NOMO-1 treated with DMSO at 0.1 percent for 48 hours (cell line): ENCODE results near the gene IRX3.

Experiments used
- DNase-seq: peaks from one replicate; lab custom pipeline; 2025; ENCODE audit not compliant: unreplicated experiment; lab: John Stamatoyannopoulos, UW

Gene IRX3

DNA sequence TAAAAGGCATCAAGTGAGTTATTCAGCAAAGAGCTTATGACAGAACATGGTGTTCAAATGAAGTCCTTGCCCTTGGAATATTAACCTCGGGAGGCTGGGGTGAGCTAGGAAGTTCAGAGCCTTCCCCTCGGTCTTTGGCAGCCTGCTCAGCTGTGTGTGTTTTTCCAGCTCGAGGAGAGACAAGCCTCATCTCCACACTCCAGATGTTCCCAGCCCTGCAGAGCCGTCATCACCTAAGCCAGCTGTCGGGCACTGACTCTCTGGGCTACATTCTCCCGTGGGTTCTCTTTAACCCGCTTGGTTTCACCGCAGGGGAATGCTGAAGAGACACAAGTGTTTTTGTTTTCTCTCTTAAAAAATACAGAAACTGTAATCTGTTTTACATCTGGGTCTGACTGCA, 47.1 kb downstream of the IRX3 start:
- no peak for DNase-seq

DNA sequence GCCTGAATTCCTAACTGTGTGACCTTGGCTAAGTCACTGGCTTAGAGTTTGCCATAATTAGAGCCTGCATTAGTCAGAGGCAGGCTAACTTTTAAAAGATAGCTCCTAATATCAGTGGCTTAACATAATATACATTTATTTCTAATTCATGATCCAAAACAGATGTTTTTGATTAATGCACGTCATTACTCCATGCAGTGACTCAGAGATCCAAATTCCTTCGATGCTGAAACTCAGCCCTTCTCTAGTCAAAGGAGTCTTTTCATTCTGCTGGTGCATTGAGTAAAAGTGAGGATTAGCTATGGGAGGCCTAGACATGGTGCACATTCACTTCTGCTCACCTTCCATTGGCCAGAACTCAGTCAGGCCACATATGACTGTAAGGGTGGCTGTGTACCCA, 49.8 kb downstream of the IRX3 start:
- DNase-seq, result no peak

DNA sequence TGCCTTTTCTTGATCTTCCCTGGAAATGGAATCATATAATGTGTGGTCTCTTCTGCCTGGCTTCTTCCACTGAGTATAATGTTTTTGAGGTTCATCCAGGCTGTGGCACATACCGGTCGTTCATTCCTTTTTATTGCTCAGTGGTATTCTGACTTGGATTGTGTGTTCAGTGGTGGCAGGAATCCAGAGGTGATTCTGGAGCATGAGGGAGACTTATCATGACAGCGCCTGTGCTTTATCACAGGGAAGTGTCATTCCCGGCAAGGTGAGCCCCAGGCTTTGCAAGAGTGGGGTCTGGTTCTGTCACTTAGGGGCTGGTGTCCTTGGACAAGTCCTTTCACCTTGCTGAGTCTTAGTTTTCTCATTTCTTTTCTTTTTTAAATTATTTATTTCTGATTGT, 53.0 kb downstream of the IRX3 start:
- DNase-seq, result no peak
